CD8-positive, alpha-beta memory T cell (primary cell): ENCODE measurements around the gene GRAMD4. TPM values are rescaled to one million over a fixed set of nuclear protein-coding genes. Genes with fewer than 3 reads are reported as not detected.

ENCODE experiments used
- CTCF ChIA-PET: fragments of 350-600 bp; sonication (Branson Sonifier 250); formaldehyde crosslinking; loops from one replicate; lab custom pipeline; 2021; ENCODE audit warnings: antibody characterized with exemption; lab: Charles Lee
- POLR2A ChIA-PET: fragments of 350-600 bp; sonication (Branson Sonifier 250); formaldehyde crosslinking; loops from one replicate; lab custom pipeline; 2021; ENCODE audit warnings: antibody characterized with exemption; lab: Charles Lee
- DNase-seq, 5 donors: peaks; one replicate each; pipeline versions ENCODE4 v3.0.0 to v3.0.0-alpha.2; 2020 to 2022; ENCODE audit warnings: mixed read lengths in 1 of 5
- H3K27ac ChIP-seq: one replicate; pipeline ENCODE4 v1.7.0; 2013; ENCODE audit warnings: low read depth, mild to moderate bottlenecking, low read length, moderate library complexity
- H3K27me3 ChIP-seq: 2 replicates; pipeline ENCODE4 v1.7.0; 2013; ENCODE audit warnings: low read length, mild to moderate bottlenecking; ENCODE audit not compliant: insufficient read depth, poor library complexity, severe bottlenecking
- H3K36me3 ChIP-seq: 2 replicates; pipeline ENCODE4 v1.7.0; 2013; ENCODE audit warnings: mild to moderate bottlenecking, low read length, moderate library complexity; ENCODE audit not compliant: insufficient read depth
- H3K4me1 ChIP-seq: 2 replicates; pipeline ENCODE4 v1.7.0; 2013; ENCODE audit warnings: mild to moderate bottlenecking, low read length, moderate library complexity; ENCODE audit not compliant: insufficient read depth
- H3K4me3 ChIP-seq: 2 replicates; pipeline ENCODE4 v1.7.0; 2013; ENCODE audit warnings: mild to moderate bottlenecking, low read length
- H3K9me3 ChIP-seq: 2 replicates; pipeline ENCODE4 v1.7.0; 2013; ENCODE audit warnings: mild to moderate bottlenecking, low read length
- H3K27ac Mint-ChIP-seq, 8 donors: one replicate each; pipeline ENCODE4 v1.8.0; 2020 to 2021; ENCODE audit warnings: mixed read lengths in 8 of 8, mild to moderate bottlenecking in 6 of 8, inconsistent platforms in 3 of 8, moderate library complexity in 3 of 8
- H3K27me3 Mint-ChIP-seq, 2 donors: one replicate each; pipeline ENCODE4 v1.8.0; 2020 to 2021; ENCODE audit warnings: mixed read lengths in 2 of 2, mild to moderate bottlenecking in 1 of 2, moderate library complexity in 1 of 2
- H3K36me3 Mint-ChIP-seq, 3 donors: one replicate each; pipeline ENCODE4 v1.8.0; 2020 to 2021; ENCODE audit warnings: mixed read lengths in 3 of 3, inconsistent platforms in 1 of 3, mild to moderate bottlenecking in 1 of 3
- H3K4me1 Mint-ChIP-seq, 3 donors: one replicate each; pipeline ENCODE4 v1.8.0; 2020 to 2021; ENCODE audit warnings: mixed read lengths in 3 of 3, inconsistent platforms in 1 of 3, mild to moderate bottlenecking in 1 of 3
- H3K4me3 Mint-ChIP-seq, 7 donors: one replicate each; pipeline ENCODE4 v1.8.0; 2020 to 2021; ENCODE audit warnings: mixed read lengths in 7 of 7, mild to moderate bottlenecking in 6 of 7, moderate library complexity in 4 of 7, inconsistent platforms in 2 of 7
- H3K9me3 Mint-ChIP-seq, 5 donors: one replicate each; pipeline ENCODE4 v1.8.0; 2020 to 2022; ENCODE audit warnings: mixed read lengths in 5 of 5, mild to moderate bottlenecking in 3 of 5, moderate library complexity in 2 of 5, inconsistent platforms in 1 of 5
- polyA plus RNA-seq: library from polyadenylated mRNA; unstranded; fragments of 300-500 nt; fragmentation: Illumina TruSeq; gene quantifications from one replicate; pipeline ENCODE4 v1.2.3, GENCODE V29; 2021
- total RNA-seq, 2 experiments: library from RNA; stranded (reverse); gene quantifications; one replicate each; pipeline ENCODE4 v1.2.3, GENCODE V29; 2021

GRAMD4 gene
- total and polyA plus RNA-seq, 3 experiments from 2014 or later: 7.6 to 33.0 (median 25.3) TPM

- Histone ChIP-seq H3K9me3 (no peaks in the 10 kb centered on the region), H3K36me3 (no peaks in the 10 kb centered on the region), H3K27me3 (no peaks in the 10 kb centered on the region), H3K27ac (no peak overlapping the region), H3K4me1 (no peaks in the 10 kb centered on the region), H3K4me3 (no peak overlapping the region)
- no peak overlapping the region for H3K4me3 Mint-ChIP-seq
- H3K4me1 Mint-ChIP-seq: no peaks in the 10 kb centered on the region
- ChIA-PET CTCF (no interaction called here), POLR2A (interaction anchor here (0.5 kb wide), 1 partner anchor 19 kb away, joined by 5 read pairs; no protein-coding TSS in a partner anchor)
- H3K9me3 Mint-ChIP-seq: no peaks in the 10 kb centered on the region
- H3K27me3 Mint-ChIP-seq: no peaks in the 10 kb centered on the region
- no peak overlapping the region for H3K27ac Mint-ChIP-seq
- peaks cover 0 to 1% (median 0%) of the 10 kb centered on the region in 3 donors for H3K36me3 Mint-ChIP-seq
- DNase-seq: no peak
Observed at GRCh38 chr22:46622081-46622521, 1.9 kb downstream of the GRAMD4 start.

- POLR2A ChIA-PET: no interaction called here
- Histone ChIP-seq H3K27me3 (no peaks in the 10 kb centered on the region), H3K4me1 (no peaks in the 10 kb centered on the region), H3K4me3 (no peak overlapping the region), H3K36me3 (no peaks in the 10 kb centered on the region), H3K9me3 (no peaks in the 10 kb centered on the region), H3K27ac (no peak overlapping the region)
- H3K9me3 Mint-ChIP-seq: no peaks in the 10 kb centered on the region
- DNase-seq: no peak
- CTCF ChIA-PET: no interaction called here
- H3K4me1 Mint-ChIP-seq: no peaks in the 10 kb centered on the region
- H3K36me3 Mint-ChIP-seq: peaks cover 0 to 1% (median 0%) of the 10 kb centered on the region in 3 donors
- H3K4me3 Mint-ChIP-seq: no peak overlapping the region
- H3K27ac Mint-ChIP-seq: no peak overlapping the region
- H3K27me3 Mint-ChIP-seq: no peaks in the 10 kb centered on the region
Observed at GRCh38 chr22:46625113-46625842, 5.1 kb downstream of the GRAMD4 start.

DNA sequence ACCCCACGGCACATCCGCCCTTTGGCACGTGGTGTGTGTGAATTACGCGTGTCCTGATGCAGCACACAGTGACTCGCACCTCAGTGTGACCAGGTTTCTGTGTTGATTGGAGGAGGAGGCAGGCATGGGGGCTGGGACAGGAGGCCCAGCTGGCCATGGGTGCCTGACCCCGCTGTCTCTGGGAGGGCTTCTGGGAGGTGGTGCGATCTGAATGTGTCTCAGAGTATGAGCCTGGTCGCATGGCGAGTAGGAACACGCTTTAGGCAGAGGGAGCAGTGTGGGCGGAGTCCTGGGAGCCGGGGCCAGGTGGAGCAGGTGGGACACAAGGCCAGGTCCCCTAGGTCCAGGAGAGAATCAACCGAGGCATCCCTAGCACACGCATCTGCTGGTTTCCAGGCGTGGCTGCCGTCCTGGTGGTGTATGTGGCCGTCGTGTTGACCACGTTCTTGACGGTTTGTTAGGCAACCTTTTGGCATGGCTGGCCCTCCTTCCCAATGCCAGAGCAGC is 5.7 kb downstream of the GRAMD4 start:
- ChIA-PET POLR2A (no interaction called here), CTCF (no interaction called here)
- Mint-ChIP-seq H3K36me3 (peaks cover 0 to 1% (median 0%) of the 10 kb centered on the region in 3 donors), H3K27me3 (no peaks in the 10 kb centered on the region), H3K4me1 (no peaks in the 10 kb centered on the region), H3K9me3 (no peaks in the 10 kb centered on the region), H3K4me3 (no peak overlapping the region), H3K27ac (no peak overlapping the region)
- H3K9me3 ChIP-seq: no peaks in the 10 kb centered on the region
- H3K36me3 ChIP-seq: no peaks in the 10 kb centered on the region
- no peak overlapping the region for H3K4me3 ChIP-seq
- no peak for DNase-seq
- H3K27ac ChIP-seq: no peak overlapping the region
- H3K4me1 ChIP-seq: no peaks in the 10 kb centered on the region
- H3K27me3 ChIP-seq: no peaks in the 10 kb centered on the region

DNA sequence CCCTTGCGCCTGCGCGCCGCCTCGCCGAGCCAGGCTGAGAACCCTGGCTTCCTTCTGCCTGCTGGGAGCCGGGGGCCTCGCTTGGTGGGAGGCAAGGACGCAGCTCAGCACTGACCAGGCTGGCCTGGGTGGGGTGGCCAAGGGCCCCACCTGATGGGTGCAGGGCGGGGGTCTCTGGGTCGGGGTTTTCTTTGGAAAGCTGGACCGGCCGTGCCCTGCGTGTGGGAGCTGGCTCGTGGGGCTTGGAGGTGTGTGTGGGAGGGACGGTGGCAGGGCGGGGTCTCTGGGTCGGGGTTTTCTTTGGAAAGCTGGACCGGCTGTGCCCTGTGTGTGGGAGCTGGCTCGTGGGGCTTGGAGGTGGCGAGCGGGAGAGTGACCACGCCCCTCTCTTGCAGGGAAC is 6.2 kb downstream of the GRAMD4 start:
- Histone ChIP-seq H3K9me3 (no peaks in the 10 kb centered on the region), H3K4me1 (no peaks in the 10 kb centered on the region), H3K36me3 (no peaks in the 10 kb centered on the region), H3K27me3 (no peaks in the 10 kb centered on the region), H3K27ac (no peak overlapping the region), H3K4me3 (no peak overlapping the region)
- H3K4me3 Mint-ChIP-seq: no peak overlapping the region
- no peaks in the 10 kb centered on the region for H3K9me3 Mint-ChIP-seq
- no peaks in the 10 kb centered on the region for H3K4me1 Mint-ChIP-seq
- no peak overlapping the region for H3K27ac Mint-ChIP-seq
- H3K27me3 Mint-ChIP-seq: no peaks in the 10 kb centered on the region
- no peak for DNase-seq
- ChIA-PET POLR2A (no interaction called here), CTCF (no interaction called here)
- peaks cover 0 to 1% (median 0%) of the 10 kb centered on the region in 3 donors for H3K36me3 Mint-ChIP-seq

DNA sequence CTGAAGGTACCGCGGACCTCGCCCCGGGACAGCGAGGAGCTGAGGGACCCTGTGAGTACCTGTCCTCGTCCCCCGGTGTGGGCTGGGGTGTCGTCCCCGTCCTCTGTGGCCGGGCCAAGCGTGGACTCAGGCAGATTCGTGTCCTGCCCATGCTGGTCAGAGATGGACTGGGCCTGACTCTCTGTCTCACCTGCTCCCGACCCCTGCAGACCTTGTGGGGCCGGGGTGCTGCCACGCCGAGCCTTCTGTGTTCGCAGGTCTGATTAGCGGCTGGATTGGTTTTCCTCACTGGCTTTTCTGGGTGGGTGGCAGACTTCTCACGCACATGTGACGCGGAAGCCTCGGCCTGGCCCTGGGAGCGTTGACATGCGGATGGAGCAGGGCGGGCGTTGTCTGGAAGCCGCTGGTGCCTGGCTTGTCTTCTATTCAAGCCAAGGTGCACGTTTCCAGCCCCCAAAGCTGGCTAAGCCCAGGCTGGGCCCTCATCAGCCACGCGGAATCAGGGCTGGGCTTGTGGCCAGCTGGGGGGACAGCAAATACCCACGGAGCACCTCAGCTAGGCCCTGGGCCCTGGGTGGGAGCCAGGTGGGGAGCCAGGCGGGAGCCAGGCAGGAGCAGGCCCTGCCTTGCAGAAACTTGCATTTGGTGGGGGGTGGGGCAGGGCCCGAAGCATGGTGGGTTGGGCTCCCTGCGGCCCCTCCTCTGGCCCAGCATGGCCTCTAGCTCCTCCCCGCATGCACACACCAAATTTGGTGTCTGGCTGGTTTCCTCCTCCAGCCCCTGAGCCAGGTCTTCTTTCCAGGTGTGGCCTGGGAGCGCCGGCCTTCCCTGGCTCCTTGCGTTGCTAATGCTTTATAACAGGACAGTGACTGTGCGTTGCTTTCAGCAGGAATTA is 7.0 kb downstream of the GRAMD4 start:
- H3K27me3 Mint-ChIP-seq: no peaks in the 10 kb centered on the region
- Histone ChIP-seq H3K4me3 (no peak overlapping the region), H3K9me3 (no peaks in the 10 kb centered on the region), H3K4me1 (no peaks in the 10 kb centered on the region), H3K27ac (no peak overlapping the region), H3K27me3 (no peaks in the 10 kb centered on the region), H3K36me3 (no peaks in the 10 kb centered on the region)
- ChIA-PET CTCF (no interaction called here), POLR2A (no interaction called here)
- no peak for DNase-seq
- H3K27ac Mint-ChIP-seq: no peak overlapping the region
- peaks cover 0 to 1% (median 0%) of the 10 kb centered on the region in 3 donors for H3K36me3 Mint-ChIP-seq
- H3K9me3 Mint-ChIP-seq: peaks cover 0 to 1% (median 0%) of the 10 kb centered on the region in 5 donors
- no peak overlapping the region for H3K4me3 Mint-ChIP-seq
- no peaks in the 10 kb centered on the region for H3K4me1 Mint-ChIP-seq

DNA sequence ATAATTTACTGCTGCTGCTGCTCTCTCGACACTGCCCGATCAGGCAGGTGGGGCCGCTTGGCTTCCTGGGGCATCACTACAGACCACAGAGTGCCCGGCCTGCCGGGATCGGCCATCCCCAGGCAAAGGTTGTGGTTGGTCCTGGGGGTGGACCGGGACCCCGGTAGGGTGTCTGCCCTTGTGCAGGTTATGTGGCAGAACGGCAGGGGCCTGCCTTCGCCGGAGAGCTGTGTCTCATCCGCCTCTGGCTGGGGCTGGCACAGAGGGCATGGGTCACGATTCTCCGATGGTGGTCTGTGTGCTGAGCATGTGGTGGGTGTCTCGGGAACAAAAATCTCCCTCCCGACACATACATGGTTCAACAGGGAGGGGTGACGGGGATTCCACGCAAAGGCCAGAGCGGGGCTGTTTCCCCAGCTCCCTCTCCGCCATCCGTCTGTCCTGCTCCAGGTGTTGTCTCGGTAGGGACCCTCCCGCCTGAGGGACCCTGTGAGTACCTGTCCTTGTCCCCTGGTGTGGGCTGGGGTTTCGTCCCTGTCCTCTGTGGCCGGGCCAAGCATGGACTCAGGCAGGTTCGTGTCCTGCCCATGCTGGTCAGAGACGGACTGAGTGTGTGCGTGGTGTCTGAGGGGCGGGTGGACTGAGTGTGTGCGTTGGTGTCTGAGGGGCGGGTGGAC is 7.8 kb downstream of the GRAMD4 start:
- DNase-seq: no peak
- POLR2A ChIA-PET: no interaction called here
- H3K27ac ChIP-seq: no peak overlapping the region
- no peak overlapping the region for H3K27ac Mint-ChIP-seq
- peaks cover 0 to 1% (median 0%) of the 10 kb centered on the region in 3 donors for H3K36me3 Mint-ChIP-seq
- no peak overlapping the region for H3K4me3 ChIP-seq
- no peaks in the 10 kb centered on the region for H3K27me3 ChIP-seq
- H3K4me1 ChIP-seq: no peaks in the 10 kb centered on the region
- H3K36me3 ChIP-seq: no peaks in the 10 kb centered on the region
- H3K9me3 ChIP-seq: no peaks in the 10 kb centered on the region
- no peaks in the 10 kb centered on the region for H3K4me1 Mint-ChIP-seq
- no peak overlapping the region for H3K4me3 Mint-ChIP-seq
- H3K27me3 Mint-ChIP-seq: no peaks in the 10 kb centered on the region
- H3K9me3 Mint-ChIP-seq: peaks cover 0 to 1% (median 0%) of the 10 kb centered on the region in 5 donors
- CTCF ChIA-PET: no interaction called here

DNA sequence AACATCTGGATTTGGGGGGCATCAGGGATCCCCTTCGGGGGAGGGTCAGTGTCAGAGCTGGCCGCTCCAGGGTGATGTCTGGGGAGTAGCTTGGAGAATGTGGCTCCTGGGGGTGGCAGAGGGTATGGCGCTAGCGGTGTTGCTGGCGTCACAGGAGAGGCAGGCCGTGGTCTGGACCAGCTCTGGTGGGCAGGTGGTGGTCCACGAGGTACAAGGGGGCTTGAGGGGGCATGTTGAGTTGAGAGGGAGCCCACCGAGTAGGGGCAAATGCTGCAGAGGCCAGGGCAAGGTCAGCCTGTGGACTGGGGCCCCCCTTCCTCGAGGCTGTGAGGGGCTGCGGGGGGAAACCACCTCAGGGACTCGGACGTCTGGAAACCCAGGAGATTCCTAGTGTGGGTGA is 8.6 kb downstream of the GRAMD4 start:
- ChIA-PET POLR2A (no interaction called here), CTCF (no interaction called here)
- no peaks in the 10 kb centered on the region for H3K9me3 ChIP-seq
- H3K9me3 Mint-ChIP-seq: peaks cover 0 to 1% (median 0%) of the 10 kb centered on the region in 5 donors
- H3K27me3 ChIP-seq: no peaks in the 10 kb centered on the region
- H3K4me1 Mint-ChIP-seq: no peaks in the 10 kb centered on the region
- H3K27me3 Mint-ChIP-seq: no peaks in the 10 kb centered on the region
- H3K4me1 ChIP-seq: no peaks in the 10 kb centered on the region
- peaks cover 0 to 1% (median 0%) of the 10 kb centered on the region in 3 donors for H3K36me3 Mint-ChIP-seq
- H3K27ac Mint-ChIP-seq: no peak overlapping the region
- H3K27ac ChIP-seq: no peak overlapping the region
- H3K4me3 Mint-ChIP-seq: no peak overlapping the region
- H3K4me3 ChIP-seq: no peak overlapping the region
- no peaks in the 10 kb centered on the region for H3K36me3 ChIP-seq
- DNase-seq: peak in 1 of 5 donors; percentile 41
